GM12874 (cell line): ENCODE results near the gene NDRG4.

ENCODE experiments used
- CTCF ChIP-seq: IDR thresholded peaks from 2 replicates; pipeline ENCODE4 v1.5.1; 2011; ENCODE audit warnings: low read depth, mild to moderate bottlenecking, control low read depth, low read length, moderate library complexity; ENCODE audit not compliant: insufficient read depth

NDRG4 gene

GRCh38 chr16:58536278-58536677, 36.3 kb downstream of the NDRG4 start:
- no peak for TF ChIP-seq CTCF

GRCh38 chr16:58537124-58537906, 37.4 kb downstream of the NDRG4 start:
- TF ChIP-seq CTCF: no peak

- TF ChIP-seq CTCF: no peak
These were observed 41.8 kb downstream of the NDRG4 start for GRCh38 chr16:58541711-58542110.

- TF ChIP-seq CTCF: no peak
These were observed 42.3 kb downstream of the NDRG4 start for GRCh38 chr16:58542291-58542690.

- no peak for TF ChIP-seq CTCF
These were observed 43.7 kb downstream of the NDRG4 start for GRCh38 chr16:58543685-58544084.

GRCh38 chr16:58548378-58548777, 48.4 kb downstream of the NDRG4 start:
- TF ChIP-seq CTCF: no peak

GRCh38 chr16:58551496-58551895, 51.6 kb downstream of the NDRG4 start:
- TF ChIP-seq CTCF: no peak
